ENCODE results near the gene TRIM31.

The TRIM31 gene

DNA sequence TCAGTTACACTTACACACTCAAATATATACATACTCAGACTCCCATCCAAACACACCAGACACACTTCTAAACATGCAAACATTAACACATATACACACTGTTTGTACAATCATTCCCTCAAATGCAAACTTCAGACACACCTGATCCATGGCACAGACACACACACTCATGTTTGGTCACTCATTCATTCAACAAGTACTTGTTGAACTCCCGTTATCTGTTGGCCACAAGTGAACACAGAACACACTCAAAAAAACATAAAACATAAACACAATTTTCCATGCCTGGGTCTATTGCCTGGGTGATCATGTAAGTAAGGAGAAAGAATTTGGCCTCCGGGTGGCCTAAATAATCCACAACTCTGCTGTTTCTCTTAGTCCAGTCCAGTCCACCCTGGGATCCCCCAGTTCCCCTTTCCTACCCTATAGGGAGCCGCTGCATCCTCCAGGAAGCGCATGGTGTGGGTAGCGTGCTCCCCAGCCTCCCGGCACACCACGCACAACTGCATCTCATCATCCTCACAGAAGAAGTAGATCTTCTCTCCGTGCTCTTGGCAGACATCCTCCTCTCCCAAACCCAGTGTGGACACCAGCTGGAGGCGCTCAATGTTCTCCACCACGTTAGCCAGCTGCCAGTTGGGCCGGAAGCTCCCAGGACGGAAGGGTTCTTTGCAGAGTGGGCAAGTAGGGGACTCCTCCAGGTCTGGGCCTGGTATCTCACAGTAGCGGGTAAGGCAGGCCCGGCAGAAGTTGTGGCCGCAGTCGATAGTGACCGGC lies 47.3 kb upstream of the TRIM31 start:
- H3K18ac ChIP-seq (ENCODE audit: low read length) = no peak overlapping the region
- H2BK12ac ChIP-seq (ENCODE audit: low read length) = no peak overlapping the region
- no peak overlapping the region for H4K91ac ChIP-seq (ENCODE audit: low read depth, low read length, poor library complexity)
- H3K4me3 ChIP-seq (ENCODE audit: low read length in 2 of 2) = no peak overlapping the region
- no peak overlapping the region for H3K23ac ChIP-seq (ENCODE audit: low read depth, low read length, poor library complexity)
- no CpG with 5 or more reads among the region's 17 CpGs for WGBS, 2 donors (ENCODE audit: extremely low coverage in 2 of 2, insufficient read length in 2 of 2, insufficient replicate concordance in 1 of 2)
- peak overlapping the region; percentile 50 for H3K9ac ChIP-seq (ENCODE audit: low read depth, low read length, poor library complexity)
- H3K79me1 ChIP-seq (ENCODE audit: low read depth, low read length) = no peaks in the 10 kb centered on the region
- no peaks in the 10 kb centered on the region for H3K9me3 ChIP-seq (replicated peaks in 1 of 2; ENCODE audit: control insufficient read depth in 2 of 2, insufficient read depth in 1 of 2, low read depth in 1 of 2, low read length in 2 of 2)
- H2BK15ac ChIP-seq (ENCODE audit: low read length) = no peak overlapping the region
- H3K4me1 ChIP-seq (ENCODE audit: control insufficient read depth in 2 of 2, insufficient read depth in 1 of 2, low read depth in 1 of 2, low read length in 2 of 2) = peaks cover 0 to 1% of the 10 kb centered on the region in 2 donors
- no peaks in the 10 kb centered on the region for H3K36me3 ChIP-seq (replicated peaks in 1 of 2; ENCODE audit: control insufficient read depth in 2 of 2, insufficient read depth in 2 of 2, low read length in 2 of 2)
- no peak overlapping the region for H2AK5ac ChIP-seq (ENCODE audit: low read depth, low read length)
- H2AFZ ChIP-seq (ENCODE audit: low read length) = no peak overlapping the region
- DNase-seq (ENCODE audit: low spot score) = no peak
- peak overlapping the region; percentile 92 for H3K14ac ChIP-seq (ENCODE audit: low read length)
- peaks cover 0 to 35% (median 0%) of the 10 kb centered on the region in 3 experiments for H3K27me3 ChIP-seq (ENCODE audit: control insufficient read depth in 3 of 3, insufficient read depth in 3 of 3, low read depth in 1 of 3, low read length in 3 of 3)
- H4K8ac ChIP-seq (ENCODE audit: low read depth, low read length) = no peak overlapping the region
- H3K4me2 ChIP-seq (ENCODE audit: insufficient read depth, low read length, poor library complexity, severe bottlenecking) = no peak overlapping the region
- no peak overlapping the region for H2BK120ac ChIP-seq (ENCODE audit: low read depth, low read length)
- H3K4ac ChIP-seq (ENCODE audit: low read length) = no peak overlapping the region
- no peak overlapping the region for H2BK5ac ChIP-seq (ENCODE audit: low read length)
- H3K27ac ChIP-seq (replicated peaks; ENCODE audit: low read length) = no peak overlapping the region

DNA sequence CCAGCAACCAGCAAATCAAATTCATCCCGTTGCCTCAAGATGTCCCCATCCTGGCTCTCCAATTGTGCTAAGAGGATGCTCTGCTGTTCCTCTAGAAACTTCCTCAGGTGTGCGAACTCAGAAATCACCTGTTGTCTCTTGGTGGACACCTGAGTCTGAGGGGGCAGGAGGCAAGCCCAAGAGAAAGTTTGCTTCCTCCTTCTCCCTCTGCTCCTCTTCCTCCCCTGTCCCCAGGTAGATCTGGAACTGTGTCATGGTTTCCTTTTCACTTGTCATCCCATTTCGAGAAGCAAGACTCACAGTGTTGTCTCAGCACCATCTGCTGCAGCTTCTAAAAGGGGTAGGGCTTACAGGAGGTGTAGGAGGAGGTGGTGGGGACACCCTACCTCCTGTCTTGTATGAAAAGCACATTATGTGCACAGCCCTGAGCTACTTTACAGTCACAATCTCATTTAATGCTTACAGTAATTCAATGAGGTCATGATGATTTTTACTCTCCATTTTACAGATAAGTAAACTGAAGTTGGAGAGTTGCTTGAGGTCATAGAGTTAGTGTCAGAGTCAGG lies 45.7 kb upstream of the TRIM31 start:
- no peak overlapping the region for H3K9ac ChIP-seq (ENCODE audit: low read depth, low read length, poor library complexity)
- H3K18ac ChIP-seq (ENCODE audit: low read length) = no peak overlapping the region
- no peak overlapping the region for H3K4me3 ChIP-seq (ENCODE audit: low read length in 2 of 2)
- no peak overlapping the region for H2AK5ac ChIP-seq (ENCODE audit: low read depth, low read length)
- H2BK5ac ChIP-seq (ENCODE audit: low read length) = no peak overlapping the region
- no peak overlapping the region for H3K4me2 ChIP-seq (ENCODE audit: insufficient read depth, low read length, poor library complexity, severe bottlenecking)
- no peak overlapping the region for H4K8ac ChIP-seq (ENCODE audit: low read depth, low read length)
- peaks cover 0 to 40% (median 0%) of the 10 kb centered on the region in 3 experiments for H3K27me3 ChIP-seq (ENCODE audit: control insufficient read depth in 3 of 3, insufficient read depth in 3 of 3, low read depth in 1 of 3, low read length in 3 of 3)
- H3K9me3 ChIP-seq (replicated peaks in 1 of 2; ENCODE audit: control insufficient read depth in 2 of 2, insufficient read depth in 1 of 2, low read depth in 1 of 2, low read length in 2 of 2) = no peaks in the 10 kb centered on the region
- no peak overlapping the region for H2BK12ac ChIP-seq (ENCODE audit: low read length)
- H2BK15ac ChIP-seq (ENCODE audit: low read length) = no peak overlapping the region
- no peak overlapping the region for H3K4ac ChIP-seq (ENCODE audit: low read length)
- WGBS, 2 donors (ENCODE audit: extremely low coverage in 2 of 2, insufficient read length in 2 of 2, insufficient replicate concordance in 1 of 2) = no CpG with 5 or more reads among the region's 3 CpGs
- no peak overlapping the region for H3K23ac ChIP-seq (ENCODE audit: low read depth, low read length, poor library complexity)
- H4K91ac ChIP-seq (ENCODE audit: low read depth, low read length, poor library complexity) = no peak overlapping the region
- no peak overlapping the region for H2BK120ac ChIP-seq (ENCODE audit: low read depth, low read length)
- peaks cover 0 to 1% of the 10 kb centered on the region in 2 donors for H3K4me1 ChIP-seq (ENCODE audit: control insufficient read depth in 2 of 2, insufficient read depth in 1 of 2, low read depth in 1 of 2, low read length in 2 of 2)
- no peaks in the 10 kb centered on the region for H3K36me3 ChIP-seq (replicated peaks in 1 of 2; ENCODE audit: control insufficient read depth in 2 of 2, insufficient read depth in 2 of 2, low read length in 2 of 2)
- DNase-seq (ENCODE audit: low spot score) = no peak
- no peak overlapping the region for H3K27ac ChIP-seq (replicated peaks; ENCODE audit: low read length)
- H3K79me1 ChIP-seq (ENCODE audit: low read depth, low read length) = no peaks in the 10 kb centered on the region
- no peak overlapping the region for H3K14ac ChIP-seq (ENCODE audit: low read length)
- no peak overlapping the region for H2AFZ ChIP-seq (ENCODE audit: low read length)

DNA sequence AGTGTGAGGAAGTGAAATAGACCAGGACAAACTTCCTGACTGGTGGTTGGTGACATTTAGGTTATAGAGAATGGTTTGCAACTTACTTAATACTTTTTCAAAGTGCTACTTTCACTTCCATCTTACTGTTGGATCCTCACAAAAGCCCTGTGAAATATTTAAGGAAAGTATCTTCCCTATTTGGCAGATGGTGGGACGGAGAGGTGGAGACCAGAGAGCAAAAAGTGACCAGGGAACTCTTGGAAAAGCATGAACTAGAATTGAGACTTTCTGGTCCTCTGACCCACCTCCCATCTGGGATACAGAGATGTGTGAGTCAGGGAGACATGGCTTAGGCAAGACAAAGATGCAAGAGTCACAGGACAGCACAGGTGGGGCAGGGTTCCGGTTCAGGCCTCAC lies 45.1 kb upstream of the TRIM31 start:
- no peak overlapping the region for H2BK12ac ChIP-seq (ENCODE audit: low read length)
- no peak for DNase-seq (ENCODE audit: low spot score)
- H4K8ac ChIP-seq (ENCODE audit: low read depth, low read length) = no peak overlapping the region
- no peak overlapping the region for H2BK15ac ChIP-seq (ENCODE audit: low read length)
- no peak overlapping the region for H3K4me2 ChIP-seq (ENCODE audit: insufficient read depth, low read length, poor library complexity, severe bottlenecking)
- H3K14ac ChIP-seq (ENCODE audit: low read length) = no peak overlapping the region
- H3K9ac ChIP-seq (ENCODE audit: low read depth, low read length, poor library complexity) = no peak overlapping the region
- H3K27me3 ChIP-seq (ENCODE audit: control insufficient read depth in 3 of 3, insufficient read depth in 3 of 3, low read depth in 1 of 3, low read length in 3 of 3) = peaks cover 0 to 43% (median 0%) of the 10 kb centered on the region in 3 experiments
- no peak overlapping the region for H2AK5ac ChIP-seq (ENCODE audit: low read depth, low read length)
- no peak overlapping the region for H4K91ac ChIP-seq (ENCODE audit: low read depth, low read length, poor library complexity)
- H3K4me3 ChIP-seq (ENCODE audit: low read length in 2 of 2) = no peak overlapping the region
- no peak overlapping the region for H2BK5ac ChIP-seq (ENCODE audit: low read length)
- no CpG with 5 or more reads among the region's 2 CpGs for WGBS, 2 donors (ENCODE audit: extremely low coverage in 2 of 2, insufficient read length in 2 of 2, insufficient replicate concordance in 1 of 2)
- H3K27ac ChIP-seq (replicated peaks; ENCODE audit: low read length) = no peak overlapping the region
- H2AFZ ChIP-seq (ENCODE audit: low read length) = no peak overlapping the region
- H3K36me3 ChIP-seq (replicated peaks in 1 of 2; ENCODE audit: control insufficient read depth in 2 of 2, insufficient read depth in 2 of 2, low read length in 2 of 2) = no peaks in the 10 kb centered on the region
- no peaks in the 10 kb centered on the region for H3K79me1 ChIP-seq (ENCODE audit: low read depth, low read length)
- no peak overlapping the region for H3K23ac ChIP-seq (ENCODE audit: low read depth, low read length, poor library complexity)
- H3K4me1 ChIP-seq (ENCODE audit: control insufficient read depth in 2 of 2, insufficient read depth in 1 of 2, low read depth in 1 of 2, low read length in 2 of 2) = no peaks in the 10 kb centered on the region
- H3K18ac ChIP-seq (ENCODE audit: low read length) = no peak overlapping the region
- H2BK120ac ChIP-seq (ENCODE audit: low read depth, low read length) = no peak overlapping the region
- no peak overlapping the region for H3K4ac ChIP-seq (ENCODE audit: low read length)
- no peaks in the 10 kb centered on the region for H3K9me3 ChIP-seq (replicated peaks in 1 of 2; ENCODE audit: control insufficient read depth in 2 of 2, insufficient read depth in 1 of 2, low read depth in 1 of 2, low read length in 2 of 2)

DNA sequence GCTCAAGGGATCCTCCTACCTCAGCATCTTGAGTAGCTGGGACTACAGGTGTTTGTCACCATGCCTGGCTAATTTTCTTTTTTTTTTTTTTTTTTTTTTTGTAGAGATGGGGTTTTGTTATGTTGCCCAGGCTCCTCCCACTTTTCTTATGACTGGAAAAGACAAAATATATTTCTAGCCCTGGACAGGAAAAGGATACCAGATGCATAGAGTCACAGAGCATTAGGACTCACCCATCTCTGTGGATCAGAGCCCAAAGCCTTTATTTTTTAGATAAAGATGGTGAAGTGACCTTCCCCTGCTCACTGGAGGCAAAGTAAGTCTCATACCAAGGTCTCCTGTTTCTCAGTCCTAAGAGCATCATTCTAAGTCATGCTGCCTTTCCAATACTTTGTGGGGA lies 44.7 kb upstream of the TRIM31 start:
- H3K18ac ChIP-seq (ENCODE audit: low read length) = no peak overlapping the region
- peaks cover 0 to 47% (median 0%) of the 10 kb centered on the region in 3 experiments for H3K27me3 ChIP-seq (ENCODE audit: control insufficient read depth in 3 of 3, insufficient read depth in 3 of 3, low read depth in 1 of 3, low read length in 3 of 3)

More for the DNA sequence above, 44.7 kb upstream of the TRIM31 start:
- no peak overlapping the region for H2AFZ ChIP-seq (ENCODE audit: low read length)
- H3K9me3 ChIP-seq (replicated peaks in 1 of 2; ENCODE audit: control insufficient read depth in 2 of 2, insufficient read depth in 1 of 2, low read depth in 1 of 2, low read length in 2 of 2) = no peaks in the 10 kb centered on the region
- H3K4me2 ChIP-seq (ENCODE audit: insufficient read depth, low read length, poor library complexity, severe bottlenecking) = no peak overlapping the region
- H3K4ac ChIP-seq (ENCODE audit: low read length) = no peak overlapping the region
- H3K36me3 ChIP-seq (replicated peaks in 1 of 2; ENCODE audit: control insufficient read depth in 2 of 2, insufficient read depth in 2 of 2, low read length in 2 of 2) = no peaks in the 10 kb centered on the region
- H3K4me3 ChIP-seq (ENCODE audit: low read length in 2 of 2) = no peak overlapping the region
- H4K91ac ChIP-seq (ENCODE audit: low read depth, low read length, poor library complexity) = no peak overlapping the region
- no peak overlapping the region for H4K8ac ChIP-seq (ENCODE audit: low read depth, low read length)
- H2BK12ac ChIP-seq (ENCODE audit: low read length) = no peak overlapping the region
- H2BK15ac ChIP-seq (ENCODE audit: low read length) = no peak overlapping the region
- no peak overlapping the region for H3K23ac ChIP-seq (ENCODE audit: low read depth, low read length, poor library complexity)
- no peak overlapping the region for H2BK5ac ChIP-seq (ENCODE audit: low read length)
- no peaks in the 10 kb centered on the region for H3K4me1 ChIP-seq (ENCODE audit: control insufficient read depth in 2 of 2, insufficient read depth in 1 of 2, low read depth in 1 of 2, low read length in 2 of 2)
- H3K14ac ChIP-seq (ENCODE audit: low read length) = no peak overlapping the region
- no peak overlapping the region for H3K27ac ChIP-seq (replicated peaks; ENCODE audit: low read length)
- no peak overlapping the region for H2AK5ac ChIP-seq (ENCODE audit: low read depth, low read length)
- no peak for DNase-seq (ENCODE audit: low spot score)
- no peak overlapping the region for H2BK120ac ChIP-seq (ENCODE audit: low read depth, low read length)
- no peaks in the 10 kb centered on the region for H3K79me1 ChIP-seq (ENCODE audit: low read depth, low read length)
- no peak overlapping the region for H3K9ac ChIP-seq (ENCODE audit: low read depth, low read length, poor library complexity)
